Fibroblast of villous mesenchyme (primary cell): ENCODE results near the gene F12. TPM values are rescaled to one million over a fixed set of nuclear protein-coding genes. Genes with fewer than 3 reads are reported as not detected.
A peak's percentile ranks its signal among the peaks of the same experiment; 100 is the strongest.

Experiments used
- DNase-seq: peaks from one replicate; pipeline ENCODE4 v3.0.0-alpha.2; 2010; ENCODE audit warnings: low read depth
- H3K4me3 ChIP-seq: 2 replicates; pipeline ENCODE4 v1.5.1; 2011; ENCODE audit warnings: low read depth, mild to moderate bottlenecking, low read length
- CTCF ChIP-seq: IDR thresholded peaks from 2 replicates; pipeline ENCODE4 v1.5.1; 2012; ENCODE audit warnings: low read depth, mild to moderate bottlenecking, low read length; ENCODE audit not compliant: insufficient read depth
- total RNA-seq: library from RNA; depleted of rRNA; stranded (reverse); fragments of >200 nt; gene quantifications from 2 replicates; pipeline ENCODE4 v1.2.3, GENCODE V29; 2012

F12 gene
- total RNA-seq = 0.43 and 0.64 TPM in 2 replicates

DNA sequence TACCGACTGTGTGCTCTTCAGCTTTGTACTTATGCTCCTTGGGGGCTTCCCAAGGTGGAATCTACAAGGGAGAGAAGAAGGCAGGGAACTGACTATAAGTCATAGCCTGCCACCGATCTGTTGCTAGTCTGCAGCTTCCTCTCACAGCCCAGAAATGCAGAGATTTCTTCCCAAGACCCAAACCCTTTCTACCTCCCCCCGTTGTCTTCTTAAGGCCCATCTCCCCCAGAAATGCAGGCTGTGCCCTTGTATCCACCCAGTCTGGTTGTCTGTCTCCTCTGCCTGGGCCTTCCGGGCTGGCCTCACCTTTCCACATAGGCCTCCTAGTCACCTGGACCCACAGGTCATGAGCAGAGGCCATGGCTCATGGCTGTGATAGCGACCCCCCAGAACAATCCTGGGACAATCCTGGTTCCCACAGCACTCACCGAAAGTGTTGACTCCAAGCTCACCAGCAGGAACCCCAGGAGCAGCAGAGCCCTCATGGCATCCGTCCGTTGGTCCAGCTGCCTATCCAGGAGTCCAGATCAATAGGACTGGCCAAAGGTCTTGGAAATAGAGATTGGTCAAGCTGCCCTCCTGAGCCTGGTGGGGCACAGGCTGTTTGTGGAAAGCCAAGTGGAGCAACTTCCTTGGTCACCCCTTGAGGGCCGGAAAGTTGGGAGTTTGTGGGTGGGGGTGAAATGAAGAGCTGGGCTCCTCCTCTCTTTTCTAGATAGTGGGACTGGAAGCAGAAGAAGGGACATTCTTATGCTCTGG, at the start of gene F12:
TSS of gene F12 (minus strand) at position 522 of the 759 bp plus-strand sequence. CDS start at position 485, 37 bp downstream.
- no peak for TF ChIP-seq CTCF
- DNase-seq = no peak
- H3K4me3 ChIP-seq = no peak within 1 kb of the TSS

GRCh38 chr5:177458912-177459350, 49.6 kb upstream of the F12 start:
- DNase-seq = no peak
- no peak for TF ChIP-seq CTCF
- H3K4me3 ChIP-seq = no peak overlapping the region

DNA sequence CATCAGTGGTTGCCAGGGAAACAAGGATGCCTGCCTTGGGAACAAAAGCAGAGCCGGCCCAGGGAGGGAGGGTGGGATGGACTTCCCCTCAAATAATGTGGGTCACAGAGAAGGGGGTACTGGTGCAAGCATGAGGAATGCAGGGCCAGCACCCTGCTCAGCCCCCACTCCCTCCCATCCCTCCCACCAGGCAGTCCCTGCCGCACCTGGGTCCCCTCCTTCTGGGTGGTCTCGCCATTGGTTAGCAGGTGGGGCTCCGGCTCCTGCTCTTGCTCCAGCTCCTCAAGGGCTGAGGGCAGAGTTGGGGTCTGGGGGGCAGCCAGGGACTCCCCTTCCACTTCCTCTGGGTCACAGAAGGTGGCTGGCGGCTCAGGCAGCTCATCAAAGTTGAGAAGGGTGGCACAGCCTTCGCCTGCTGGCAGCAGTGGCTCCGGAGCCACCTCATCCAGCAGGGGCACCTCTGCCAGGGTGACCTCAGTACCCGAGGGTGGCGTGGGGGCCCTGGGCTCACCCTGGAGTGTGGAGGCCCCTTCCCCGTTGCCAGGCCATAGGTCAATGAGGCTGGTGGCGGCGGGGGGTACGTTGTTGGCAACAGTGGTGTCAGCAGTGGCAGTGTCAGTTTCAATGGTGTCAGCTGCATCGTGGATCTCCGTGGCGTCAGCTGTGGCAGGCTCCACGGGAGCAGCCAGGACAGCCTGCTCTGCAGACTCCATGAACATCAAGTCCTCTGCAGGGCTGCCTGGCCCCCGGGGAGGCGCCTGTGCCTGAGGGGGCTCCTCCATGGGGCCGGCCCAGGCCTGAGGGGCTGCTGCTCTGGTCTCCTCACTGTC, 48.7 kb upstream of the F12 start:
- H3K4me3 ChIP-seq = no peak overlapping the region
- no peak for TF ChIP-seq CTCF
- no peak for DNase-seq

GRCh38 chr5:177456976-177457851, 47.9 kb upstream of the F12 start:
- peak; percentile 68 for TF ChIP-seq CTCF
- DNase-seq = peak; percentile 96
- H3K4me3 ChIP-seq = no peak overlapping the region

- no peak for DNase-seq
- TF ChIP-seq CTCF = no peak
- H3K4me3 ChIP-seq = no peak overlapping the region
These were observed 47.2 kb upstream of the F12 start for GRCh38 chr5:177456591-177456964.
